ENCODE data around the gene DNMT1.
"Not testable (repeated sequence)": the region's sequence is repeated elsewhere in the genome, so short reads cannot be mapped to it uniquely, and the experiment has no call there.

Gene DNMT1

DNA sequence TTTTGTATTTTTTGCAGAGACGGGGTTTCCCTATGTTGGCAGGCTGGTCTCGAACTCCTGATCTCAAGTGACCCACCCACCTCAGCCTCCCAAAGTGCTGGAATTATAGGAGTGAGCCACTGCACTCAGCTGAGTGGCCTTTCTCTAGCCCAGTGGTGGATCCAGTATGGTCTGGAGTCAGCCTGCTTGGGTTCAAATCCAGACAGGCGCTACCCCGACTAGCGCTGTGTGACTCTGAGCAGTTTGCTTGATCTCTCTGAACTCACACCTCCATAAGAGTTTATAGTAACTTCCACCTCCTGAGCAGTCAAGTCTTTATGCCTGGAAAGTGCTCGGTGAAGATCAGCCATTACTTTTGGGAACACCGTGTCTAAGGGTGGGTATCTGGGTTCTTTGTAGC is 25.9 kb upstream of the DNMT1 start:
- DNase-seq (ENCODE audit: low spot score) = no peak

DNA sequence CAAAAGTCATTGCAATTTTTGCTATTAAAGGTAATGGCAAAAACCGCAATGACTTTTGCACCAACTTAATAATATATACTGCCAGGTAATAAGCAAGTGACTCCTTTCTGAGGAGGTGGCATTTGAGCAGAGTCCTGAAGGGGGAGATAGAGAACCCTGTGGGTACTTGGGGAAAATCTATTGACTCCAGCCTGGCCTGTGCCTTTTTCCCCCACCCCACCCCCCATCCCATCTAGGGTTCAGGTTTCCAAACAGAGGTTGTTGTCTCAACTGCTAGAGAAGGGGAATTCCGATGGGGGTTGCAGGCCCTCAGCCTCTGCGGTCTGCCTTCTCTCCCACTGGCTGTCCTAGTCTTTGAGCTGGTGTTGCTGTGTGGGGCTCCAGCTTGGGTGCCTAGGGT is 24.9 kb upstream of the DNMT1 start:
- DNase-seq (ENCODE audit: low spot score) = peak; percentile 57

DNA sequence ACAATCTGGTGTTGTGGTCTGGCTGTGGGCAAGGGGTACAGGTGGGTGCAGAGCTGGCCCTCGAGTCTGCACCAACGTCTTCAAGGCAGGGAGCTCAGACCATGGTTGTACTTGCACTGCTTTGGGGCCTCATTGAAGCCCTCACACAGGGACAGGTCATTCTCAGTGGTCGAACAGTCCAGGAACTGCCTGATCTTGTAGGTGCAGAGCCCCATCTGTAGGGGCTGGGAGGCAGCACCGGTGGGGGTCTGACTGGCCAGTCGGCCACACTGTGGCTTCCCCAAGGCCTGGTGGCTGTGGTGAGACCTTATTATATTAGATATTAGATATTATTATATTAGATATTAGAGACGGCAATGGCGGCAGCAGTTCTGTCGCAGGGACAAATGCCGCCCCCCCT is 22.3 kb upstream of the DNMT1 start:
- no peak for DNase-seq (ENCODE audit: low spot score)

DNA sequence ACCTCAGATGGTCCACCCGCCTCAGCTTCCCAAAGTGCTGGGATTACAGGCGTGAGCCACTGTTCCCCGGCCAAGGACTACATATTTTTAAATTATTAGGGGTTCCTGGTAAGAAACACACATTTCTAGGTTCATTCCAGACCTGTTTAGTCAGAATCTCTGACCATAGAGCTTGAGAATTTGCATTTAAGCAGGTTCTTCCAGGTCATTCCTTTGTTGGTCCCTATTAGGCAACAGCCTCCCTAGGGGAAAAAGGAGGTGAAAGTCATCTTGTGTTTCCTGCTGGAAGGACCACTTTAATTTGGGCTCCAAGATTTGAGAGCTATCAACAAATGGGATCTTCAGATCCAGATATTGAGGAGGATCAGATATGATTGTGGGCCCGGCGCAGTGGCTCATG is 20.0 kb upstream of the DNMT1 start:
- DNase-seq (ENCODE audit: low spot score) = no peak

DNA sequence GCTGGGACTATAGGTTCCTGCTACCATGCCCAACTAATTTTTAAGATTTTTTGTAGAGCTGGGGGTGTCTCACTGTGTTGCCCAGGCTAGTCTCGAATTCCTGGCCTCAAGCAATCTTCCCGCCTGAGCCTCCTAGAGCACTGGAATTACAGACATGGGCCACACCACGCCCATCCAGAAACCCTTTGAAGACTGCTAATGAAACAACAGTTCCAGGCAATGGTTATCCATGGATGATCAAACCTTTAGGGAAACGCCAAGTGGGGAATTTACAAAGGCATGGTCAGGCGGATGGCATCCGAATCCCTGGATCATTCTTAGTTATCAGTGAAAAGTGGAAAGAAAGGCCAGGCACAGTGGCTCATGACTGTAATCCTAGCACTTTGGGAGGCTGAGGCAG is 16.9 kb upstream of the DNMT1 start:
- no peak for DNase-seq (ENCODE audit: low spot score)

DNA sequence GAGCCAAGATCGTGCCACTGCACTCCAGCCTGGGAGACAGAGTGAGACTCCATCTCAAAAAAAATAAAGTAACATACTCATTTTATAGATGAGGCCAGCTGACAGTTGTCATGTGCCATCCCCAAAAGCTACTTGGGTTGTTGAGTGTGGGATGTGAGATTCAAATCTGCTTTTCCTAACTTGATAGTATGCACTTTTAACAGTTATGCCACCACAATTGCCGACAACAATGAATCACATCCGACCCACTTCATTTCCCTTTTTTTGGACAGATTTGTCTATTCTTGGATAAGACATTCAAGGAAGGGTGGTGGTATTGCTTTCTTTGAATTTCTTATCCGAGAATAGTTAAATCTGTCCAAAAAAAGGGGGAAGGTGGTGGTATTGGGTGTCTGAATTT is 16.3 kb upstream of the DNMT1 start:
- DNase-seq (ENCODE audit: low spot score) = no peak

DNA sequence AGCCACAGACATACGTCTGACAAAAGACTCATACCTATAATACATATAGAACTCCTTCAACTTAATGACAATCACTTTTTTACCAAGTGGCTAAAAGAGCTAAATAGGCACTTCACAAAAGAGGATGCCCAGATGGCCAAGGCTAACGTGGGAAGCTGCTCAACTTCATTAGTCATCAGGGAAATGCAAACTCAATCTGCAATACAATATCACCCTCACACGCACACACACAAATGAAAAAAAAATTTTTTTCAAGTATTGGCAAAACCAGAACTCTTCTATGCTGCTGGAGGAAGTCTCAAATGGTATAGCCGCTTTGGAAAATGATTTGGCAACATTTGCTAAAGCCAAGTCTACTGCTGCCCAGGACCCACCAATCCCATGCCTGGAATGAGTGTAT is 14.6 kb upstream of the DNMT1 start:
- DNase-seq (ENCODE audit: low spot score) = no peak

DNA sequence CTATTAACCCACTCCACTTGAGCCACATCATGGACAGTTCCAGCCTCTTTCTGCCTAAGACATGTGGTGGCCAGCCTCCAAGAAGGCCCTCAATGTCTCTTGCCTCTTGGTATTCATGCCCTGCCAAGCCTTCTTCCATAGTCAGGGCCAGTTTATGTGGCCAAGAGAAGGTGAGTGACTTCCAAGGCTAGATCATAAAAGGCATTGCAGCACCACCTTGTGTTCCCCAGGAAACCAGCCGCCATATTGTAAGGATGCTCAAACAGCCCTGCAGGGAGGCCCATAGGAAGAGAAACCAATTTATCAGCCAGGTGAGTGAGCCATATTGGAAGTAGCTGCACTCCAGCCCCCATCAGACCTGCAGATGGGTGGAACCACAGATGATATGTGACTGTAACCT is 12.3 kb upstream of the DNMT1 start:
- DNase-seq (ENCODE audit: low spot score) = no peak

DNA sequence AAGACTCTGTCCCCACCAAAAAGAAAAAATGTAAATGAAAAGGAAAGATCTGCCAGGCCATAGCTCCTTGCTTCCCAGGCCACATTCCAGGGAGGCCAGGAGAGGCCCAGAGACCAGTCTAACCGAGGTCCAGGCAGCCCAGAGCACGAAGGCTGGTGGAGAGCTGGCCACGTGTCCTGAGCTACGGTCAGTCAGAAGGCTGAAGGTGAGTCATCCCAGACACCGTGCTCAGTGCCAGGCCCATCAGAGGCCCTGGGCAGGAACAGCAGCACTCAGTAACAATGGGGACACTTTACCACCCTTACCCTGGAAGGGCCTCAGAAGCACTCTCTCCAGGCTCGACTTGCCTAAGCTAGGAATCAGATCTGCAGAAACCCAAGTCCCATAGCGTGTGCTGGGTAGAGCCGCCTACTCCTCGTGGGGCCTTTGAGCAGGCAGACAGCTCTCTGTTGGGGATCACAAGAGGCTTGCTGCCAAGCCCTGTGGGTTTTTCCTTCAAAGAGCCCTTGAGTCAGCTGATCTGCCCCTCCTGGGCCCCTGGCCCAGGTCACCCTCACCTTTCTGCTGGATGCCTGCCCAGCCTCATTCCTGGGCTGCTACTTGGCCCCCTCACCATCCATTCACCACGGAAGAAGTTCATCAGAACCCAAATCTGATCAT is 11.6 kb upstream of the DNMT1 start:
- DNase-seq (ENCODE audit: low spot score) = peak; percentile 38

DNA sequence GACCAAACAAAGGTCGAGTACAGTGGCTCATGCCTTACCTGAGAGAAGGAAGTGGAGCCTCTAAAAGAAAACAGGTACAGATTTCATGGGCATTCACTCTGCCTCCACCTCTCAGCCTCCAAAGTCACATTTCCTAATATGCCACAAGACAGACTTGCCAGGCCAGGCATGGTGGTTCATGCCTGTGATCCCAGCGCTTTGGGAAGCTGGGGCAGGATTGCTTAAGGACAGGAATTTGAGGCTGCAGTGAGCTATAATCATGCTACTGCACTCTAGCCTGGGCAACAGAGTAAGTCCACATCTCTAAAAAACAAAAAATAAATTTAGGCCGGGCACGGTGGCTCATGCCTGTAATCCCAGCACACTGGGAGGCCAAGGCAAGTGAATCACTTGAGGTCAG is 10.9 kb upstream of the DNMT1 start:
- DNase-seq (ENCODE audit: low spot score) = no peak

DNA sequence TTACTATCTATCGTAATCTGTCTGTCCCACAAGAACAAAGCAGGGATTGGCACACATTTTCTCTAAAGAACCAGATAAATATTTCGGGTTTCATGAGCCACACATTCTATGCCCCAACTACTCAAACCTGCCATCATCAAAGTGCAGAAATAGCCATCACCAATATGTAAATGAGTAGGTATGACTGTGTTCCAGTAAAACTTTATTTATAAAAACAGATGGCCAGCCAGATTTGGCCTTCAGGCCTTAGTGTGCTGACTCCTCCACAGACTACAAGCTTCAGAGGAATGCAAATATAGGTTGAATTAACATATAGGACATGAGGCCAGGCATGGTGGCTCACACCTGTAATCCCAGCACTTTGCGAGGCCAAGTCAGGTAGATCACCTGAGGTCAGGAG is 8.9 kb upstream of the DNMT1 start:
- no peak for DNase-seq (ENCODE audit: low spot score)

DNA sequence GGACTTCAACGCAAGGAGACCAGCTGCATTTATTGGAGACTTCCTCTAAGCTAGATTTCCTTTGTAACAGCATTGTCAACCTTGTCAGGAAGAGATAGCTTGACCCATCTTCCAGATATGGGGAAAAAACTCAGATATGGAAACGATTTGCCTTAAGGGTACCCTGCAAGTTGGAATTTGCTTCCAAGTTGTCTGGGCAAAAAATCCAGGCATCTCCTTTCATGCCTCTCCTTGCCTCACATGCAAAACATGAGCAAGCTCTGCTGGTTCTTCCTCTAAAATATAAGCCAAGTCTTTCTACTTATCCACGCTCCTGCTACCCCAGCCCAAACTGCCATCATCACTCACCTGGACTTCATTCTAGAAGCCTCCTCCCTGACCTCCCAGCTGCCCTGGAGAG is 6.4 kb upstream of the DNMT1 start:
- no peak for DNase-seq (ENCODE audit: low spot score)

DNA sequence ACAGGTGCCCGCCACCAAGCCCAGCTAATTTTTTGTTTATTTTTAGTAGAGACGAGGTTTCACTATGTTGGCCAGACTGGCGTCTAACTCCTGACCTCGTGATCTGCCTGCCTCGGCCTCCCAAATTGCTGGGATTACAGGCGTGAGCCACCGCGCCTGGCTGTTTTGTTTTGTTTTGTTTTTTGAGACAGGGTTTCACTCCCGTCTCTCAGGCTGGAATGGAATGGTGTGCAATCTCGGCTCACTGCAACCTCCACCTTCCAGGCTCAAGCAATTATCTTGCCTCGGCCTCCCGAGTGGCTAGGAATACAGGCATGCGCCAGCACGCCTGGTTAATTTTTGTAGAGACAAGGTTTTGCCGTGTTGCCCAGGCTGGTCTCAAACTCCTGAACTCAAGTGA is 5.3 kb upstream of the DNMT1 start:
- not testable (repeated sequence) for DNase-seq (ENCODE audit: low spot score)

DNA sequence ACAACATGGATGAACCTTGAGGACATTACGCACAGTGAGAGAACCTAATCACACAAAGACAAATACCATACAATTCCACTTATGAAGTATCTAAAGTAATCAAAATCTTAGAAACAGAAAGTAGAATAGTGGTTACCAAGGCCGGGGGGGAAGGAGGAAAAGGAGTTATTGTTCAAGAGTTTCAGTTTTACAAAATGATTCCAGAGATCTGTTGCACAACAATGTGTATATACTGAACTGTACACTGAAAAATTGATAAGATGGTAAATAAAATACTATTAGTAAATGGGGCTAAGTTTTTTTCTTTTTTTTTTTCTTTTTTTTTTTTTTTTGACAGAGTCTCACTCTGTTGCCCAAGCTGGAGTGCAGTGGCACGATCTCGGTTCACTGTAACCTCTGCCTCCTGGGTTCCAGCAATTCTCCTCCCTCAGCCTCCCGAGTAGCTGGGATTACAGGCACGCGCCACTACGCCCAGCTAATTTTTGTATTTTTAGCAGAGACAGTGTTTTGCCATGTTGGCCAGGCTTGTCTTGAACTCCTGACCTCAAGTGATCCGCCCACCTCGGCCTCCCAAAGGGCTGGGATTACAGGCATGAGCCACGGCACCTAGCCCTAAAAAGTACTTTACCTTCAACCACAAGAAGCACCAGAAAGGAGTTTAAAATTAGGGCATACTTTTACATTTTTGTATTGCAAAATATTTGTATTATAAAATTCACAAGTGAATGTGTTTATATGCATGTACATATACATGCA is 4.3 kb upstream of the DNMT1 start:
- DNase-seq (ENCODE audit: low spot score) = not testable (repeated sequence)

DNA sequence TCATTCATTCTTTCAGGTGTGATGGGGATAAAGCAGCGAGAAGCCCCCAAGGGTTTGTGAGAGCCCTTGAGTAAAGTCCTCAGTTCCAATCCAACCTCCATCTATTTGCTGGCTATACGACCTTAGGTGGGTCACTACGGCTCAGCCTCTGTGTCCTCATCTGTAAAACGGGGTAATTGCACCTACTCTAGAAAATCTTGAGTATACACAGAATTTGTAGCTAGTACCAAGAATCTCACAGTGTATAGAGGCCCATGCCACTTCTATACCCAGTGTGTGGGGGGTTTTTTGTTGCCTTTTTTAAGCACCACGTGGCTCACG is 406 bp upstream of the DNMT1 start:
- no peak for DNase-seq (ENCODE audit: low spot score)

DNA sequence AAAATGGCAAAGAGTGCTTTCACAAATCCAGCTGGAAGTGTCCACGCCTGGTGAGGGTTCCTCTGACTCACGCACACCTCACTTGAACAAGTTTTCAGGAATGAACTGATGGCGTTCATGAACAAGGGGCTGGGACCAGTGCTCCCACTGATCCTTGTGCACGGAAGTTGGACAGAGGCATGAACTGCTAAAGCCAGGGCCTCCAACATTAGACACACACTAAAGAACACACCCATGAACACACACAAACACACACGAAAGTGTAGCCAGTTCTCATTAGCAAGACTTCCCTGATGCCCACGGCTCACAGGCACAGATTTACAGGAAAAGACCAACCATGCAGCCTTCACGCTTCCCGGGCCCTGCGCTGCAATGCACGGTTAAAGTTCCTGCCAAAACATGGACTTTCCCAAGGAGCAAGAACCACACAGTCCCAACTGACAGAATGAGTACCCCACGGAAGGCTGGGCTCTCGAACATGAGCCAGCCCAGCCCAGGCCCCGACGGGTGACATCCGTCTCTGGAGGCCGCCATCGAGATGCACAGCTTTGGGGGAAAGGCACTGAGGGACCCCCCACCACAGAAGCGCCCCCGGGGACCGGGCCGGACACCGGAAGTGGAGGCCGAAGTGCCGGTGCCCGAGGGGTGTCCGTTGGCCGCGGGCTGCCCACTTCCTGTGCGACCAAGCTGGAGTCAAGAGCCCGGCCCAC is 808 bp downstream of the DNMT1 start:
- peak; percentile 76 for DNase-seq (ENCODE audit: low spot score)

DNA sequence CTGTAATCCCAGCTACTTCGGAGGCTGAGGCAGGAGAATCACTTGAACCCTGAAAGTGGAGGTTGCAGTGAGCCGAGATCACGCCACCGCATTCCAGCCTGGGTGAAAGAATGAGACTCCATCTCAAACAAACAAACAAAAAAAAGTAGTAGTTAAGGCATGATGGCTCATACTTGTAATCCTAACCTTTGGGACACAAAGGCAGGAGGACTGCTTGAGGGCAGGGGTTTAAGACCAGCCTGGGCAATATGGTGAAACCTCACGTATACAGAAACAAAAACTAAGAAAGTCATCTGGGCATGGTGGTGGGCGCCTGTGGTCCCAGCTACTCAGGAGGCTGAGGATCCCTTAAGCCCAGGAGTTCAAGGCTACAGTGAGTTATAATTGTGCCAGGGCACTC is 1.8 kb downstream of the DNMT1 start:
- DNase-seq (ENCODE audit: low spot score) = no peak

DNA sequence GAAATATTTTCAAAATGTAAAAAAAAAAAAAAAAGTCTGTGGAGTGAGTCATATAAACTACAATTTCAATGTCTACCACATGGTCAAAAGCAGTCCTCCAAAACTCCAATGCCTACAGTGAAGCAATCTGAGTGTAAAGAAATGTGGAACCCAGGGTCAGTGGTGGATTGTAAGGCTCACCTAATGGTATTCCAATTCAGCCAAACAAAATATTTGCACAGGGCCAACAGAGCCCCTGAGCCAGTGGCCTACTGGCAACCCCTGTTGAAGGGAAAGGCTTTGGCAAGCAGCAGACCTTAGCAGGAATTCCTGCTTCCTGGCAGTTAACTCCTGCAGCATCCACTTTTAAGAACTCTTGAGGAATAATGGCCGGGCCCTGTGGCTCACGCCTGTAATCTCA is 3.4 kb downstream of the DNMT1 start:
- DNase-seq (ENCODE audit: low spot score) = no peak

DNA sequence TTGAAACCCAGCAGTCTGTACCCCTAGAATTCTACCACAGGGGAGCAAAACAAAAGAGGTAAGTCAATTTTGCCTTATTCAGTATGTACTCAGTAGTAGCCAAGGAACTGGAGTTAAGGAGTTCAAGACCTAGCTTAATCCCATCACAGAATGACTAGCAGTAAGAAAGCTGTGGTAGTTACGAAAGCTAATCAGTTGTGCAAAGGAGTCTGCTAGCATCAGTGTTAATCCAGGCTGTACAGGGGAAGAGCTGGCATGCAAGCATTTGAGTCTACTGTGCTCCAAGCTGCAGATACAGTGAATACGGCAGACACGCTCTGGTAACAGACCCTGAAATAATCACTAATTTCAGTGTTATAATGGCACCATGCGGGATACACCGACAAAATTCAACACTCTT is 4.7 kb downstream of the DNMT1 start:
- no peak for DNase-seq (ENCODE audit: low spot score)

DNA sequence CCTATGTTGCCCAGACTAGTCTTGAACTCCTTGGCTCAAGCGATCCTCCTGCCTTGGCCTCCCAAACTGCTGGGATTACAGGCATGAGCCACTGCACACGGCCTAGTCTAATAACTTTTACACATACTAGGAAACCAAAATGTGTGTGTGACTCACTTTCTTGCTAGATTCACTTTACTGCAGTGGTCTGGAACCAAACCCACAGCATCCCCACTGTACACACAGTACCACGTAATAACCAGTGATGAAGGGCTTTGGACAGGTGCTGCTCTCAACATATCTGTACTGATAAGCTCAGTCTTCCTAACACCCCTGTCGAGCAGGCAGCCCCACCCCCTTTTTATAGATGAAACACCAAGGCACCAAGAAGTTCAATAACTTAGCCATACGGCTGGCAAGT is 5.1 kb downstream of the DNMT1 start:
- DNase-seq (ENCODE audit: low spot score) = no peak

DNA sequence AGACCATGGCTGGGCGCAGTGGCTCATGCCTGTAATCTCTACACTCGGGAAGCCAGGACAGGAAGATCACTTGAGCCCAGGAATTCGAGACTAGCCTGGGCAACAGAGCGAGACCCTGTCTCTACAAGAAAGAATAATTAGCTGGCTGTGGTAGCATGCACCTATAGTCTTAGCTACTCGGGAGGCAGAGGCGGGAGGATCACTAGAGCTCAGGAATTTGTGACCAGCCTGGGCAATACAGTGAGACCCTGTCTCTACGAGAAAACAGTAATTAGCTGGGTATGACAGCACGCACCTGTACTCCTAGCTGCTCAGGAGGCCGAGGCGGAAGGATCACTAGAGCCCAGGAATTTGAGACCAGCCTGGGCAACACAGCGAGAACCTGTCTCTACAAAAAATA is 7.4 kb downstream of the DNMT1 start:
- no peak for DNase-seq (ENCODE audit: low spot score)

DNA sequence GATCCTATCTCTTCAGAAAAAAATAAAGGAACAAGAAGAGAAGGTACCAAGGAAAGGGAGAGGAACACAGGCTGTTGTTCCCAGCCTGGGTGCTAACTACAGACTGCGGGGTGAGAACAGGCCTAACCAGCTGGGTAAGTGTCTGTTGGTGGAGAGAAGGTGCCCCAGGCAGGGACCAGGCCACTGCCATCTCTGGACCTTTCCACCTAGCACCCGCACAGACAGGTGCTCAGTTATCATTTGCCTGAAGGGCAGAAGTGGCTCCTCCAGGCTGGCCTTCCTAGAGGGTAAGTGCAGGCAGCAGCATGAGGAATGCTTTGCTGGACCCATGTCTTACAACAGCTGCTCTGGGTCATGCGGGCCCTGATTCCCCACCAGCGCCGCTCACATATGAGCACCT is 10.1 kb downstream of the DNMT1 start:
- no peak for DNase-seq (ENCODE audit: low spot score)

DNA sequence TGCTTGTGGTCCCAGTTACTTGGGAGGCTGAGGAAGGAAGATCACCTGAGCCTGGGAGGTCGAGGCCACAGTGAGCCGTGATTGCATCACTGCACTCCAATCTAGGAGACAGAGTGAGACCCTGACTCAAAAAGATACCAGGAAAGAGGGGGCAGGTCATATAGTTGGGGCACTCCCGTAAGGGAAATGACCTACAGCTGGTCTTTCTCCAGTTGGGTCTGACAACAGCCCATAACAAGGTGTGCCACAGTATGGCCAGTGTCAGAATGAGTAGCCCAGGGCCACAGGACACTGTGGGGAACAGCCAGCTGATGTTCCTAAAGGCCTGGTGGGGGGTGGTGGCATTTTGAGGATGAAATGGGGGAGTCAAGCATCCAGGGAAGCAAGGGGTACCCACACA is 10.8 kb downstream of the DNMT1 start:
- no peak for DNase-seq (ENCODE audit: low spot score)

DNA sequence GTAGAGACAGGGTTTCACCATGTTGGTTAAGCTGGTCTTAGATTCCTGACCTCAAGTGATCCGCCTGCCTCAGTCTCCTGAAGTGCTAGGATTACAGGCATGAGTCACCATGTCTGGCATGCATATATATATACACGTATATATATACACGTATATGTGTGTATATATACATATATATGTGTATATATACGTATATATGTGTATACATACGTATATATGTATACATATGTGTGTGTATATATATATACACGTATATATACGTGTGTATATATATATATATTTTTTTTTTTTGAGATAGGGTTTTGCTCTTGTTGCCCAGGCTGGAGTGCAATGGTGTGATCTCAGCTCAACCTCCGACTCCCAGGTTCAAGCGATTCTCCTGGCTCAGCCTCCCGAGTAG is 11.9 kb downstream of the DNMT1 start:
- DNase-seq (ENCODE audit: low spot score) = no peak
